ENCODE measurements around the gene ANKRD34C. TPM values are rescaled to one million over a fixed set of nuclear protein-coding genes. Genes with fewer than 3 reads are reported as not detected.

Gene ANKRD34C
- total and polyA plus RNA-seq, 9 of the 15 experiments (the other 6 are each of a cell fraction or from before 2014, with no cell fraction given), result 0.01 TPM; not detected in 8

DNA sequence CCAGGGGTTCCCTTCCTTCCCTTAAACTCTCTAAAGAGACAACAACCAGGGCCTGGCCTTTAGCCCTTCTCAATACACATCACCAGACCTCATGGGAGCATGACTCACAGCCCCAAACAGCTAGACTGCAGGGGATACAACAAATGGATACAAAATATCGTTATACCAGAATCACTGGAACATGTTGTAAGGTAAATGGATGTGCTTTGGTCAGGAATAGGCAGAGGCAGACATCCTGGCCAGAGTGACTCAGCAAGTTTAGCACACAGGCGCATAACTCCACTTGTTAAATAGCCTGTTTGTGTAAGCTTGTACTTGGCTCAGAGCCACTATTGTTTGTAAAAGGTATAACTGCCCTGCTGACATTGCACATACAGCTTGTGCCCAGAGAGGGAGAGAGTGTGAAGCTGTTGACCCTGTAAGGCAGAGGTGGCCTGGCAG lies 46.7 kb downstream of the ANKRD34C start (continued):
- TF ChIP-seq MAFK (IDR thresholded peaks at IDR 0.05; ENCODE audit: low read length) (peak; percentile 76), NFIC (IDR thresholded peaks at IDR 0.05) (peak; percentile 90), ZNF140 (CRISPR knock-in tag; IDR thresholded peaks at IDR 0.05) (no peak), SOX6 (IDR thresholded peaks at IDR 0.05) (peak; percentile 85), ZNF444 (CRISPR knock-in tag; IDR thresholded peaks at IDR 0.05) (no peak), MAFG (tag; conservative IDR thresholded peaks at IDR 0.05) (peak; percentile 92), ZNF586 (CRISPR knock-in tag; conservative IDR thresholded peaks at IDR 0.05) (no peak), DNMT1 (IDR thresholded peaks at IDR 0.05) (no peak), JUND (IDR thresholded peaks at IDR 0.05; ENCODE audit: borderline replicate concordance, low read depth, low read length) (no peak), JUND (tag; IDR thresholded peaks at IDR 0.05; ENCODE audit: borderline replicate concordance, low read depth, low read length) (peak; percentile 20; the same call in 1 of the 3 replicates), RBM34 (IDR thresholded peaks at IDR 0.05; ENCODE audit: borderline replicate concordance, insufficient read depth, low read length) (no peak), ZNF316 (IDR thresholded peaks at IDR 0.05) (peak; percentile 91), MCM3 (IDR thresholded peaks at IDR 0.05) (no peak), RFX7 (CRISPR knock-in tag; IDR thresholded peaks at IDR 0.05) (no peak), BCOR (IDR thresholded peaks at IDR 0.05) (no peak), FOXK1 (CRISPR knock-in tag; IDR thresholded peaks at IDR 0.05; ENCODE audit: borderline replicate concordance) (no peak), C11orf30 (IDR thresholded peaks at IDR 0.05; ENCODE audit: low read depth) (peak; percentile 84), HDAC1 (IDR thresholded peaks at IDR 0.05) (no peak), NR4A1 (CRISPR knock-in tag; IDR thresholded peaks at IDR 0.05) (no peak), NR4A1 (tag; IDR thresholded peaks at IDR 0.05) (no peak), BACH1 (tag; IDR thresholded peaks at IDR 0.05) (peak; percentile 67; the same call in 1 of the 2 replicates)
- TF ChIP-seq, protein P1, sequence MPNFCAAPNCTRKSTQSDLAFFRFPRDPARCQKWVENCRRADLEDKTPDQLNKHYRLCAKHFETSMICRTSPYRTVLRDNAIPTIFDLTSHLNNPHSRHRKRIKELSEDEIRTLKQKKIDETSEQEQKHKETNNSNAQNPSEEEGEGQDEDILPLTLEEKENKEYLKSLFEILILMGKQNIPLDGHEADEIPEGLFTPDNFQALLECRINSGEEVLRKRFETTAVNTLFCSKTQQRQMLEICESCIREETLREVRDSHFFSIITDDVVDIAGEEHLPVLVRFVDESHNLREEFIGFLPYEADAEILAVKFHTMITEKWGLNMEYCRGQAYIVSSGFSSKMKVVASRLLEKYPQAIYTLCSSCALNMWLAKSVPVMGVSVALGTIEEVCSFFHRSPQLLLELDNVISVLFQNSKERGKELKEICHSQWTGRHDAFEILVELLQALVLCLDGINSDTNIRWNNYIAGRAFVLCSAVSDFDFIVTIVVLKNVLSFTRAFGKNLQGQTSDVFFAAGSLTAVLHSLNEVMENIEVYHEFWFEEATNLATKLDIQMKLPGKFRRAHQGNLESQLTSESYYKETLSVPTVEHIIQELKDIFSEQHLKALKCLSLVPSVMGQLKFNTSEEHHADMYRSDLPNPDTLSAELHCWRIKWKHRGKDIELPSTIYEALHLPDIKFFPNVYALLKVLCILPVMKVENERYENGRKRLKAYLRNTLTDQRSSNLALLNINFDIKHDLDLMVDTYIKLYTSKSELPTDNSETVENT (CRISPR knock-in tag; IDR thresholded peaks at IDR 0.05), result no peak
- TF ChIP-seq, protein P2, sequence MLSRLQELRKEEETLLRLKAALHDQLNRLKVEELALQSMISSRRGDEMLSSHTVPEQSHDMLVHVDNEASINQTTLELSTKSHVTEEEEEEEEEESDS (CRISPR knock-in tag; IDR thresholded peaks at IDR 0.05), result no peak
- TF ChIP-seq, protein P3, sequence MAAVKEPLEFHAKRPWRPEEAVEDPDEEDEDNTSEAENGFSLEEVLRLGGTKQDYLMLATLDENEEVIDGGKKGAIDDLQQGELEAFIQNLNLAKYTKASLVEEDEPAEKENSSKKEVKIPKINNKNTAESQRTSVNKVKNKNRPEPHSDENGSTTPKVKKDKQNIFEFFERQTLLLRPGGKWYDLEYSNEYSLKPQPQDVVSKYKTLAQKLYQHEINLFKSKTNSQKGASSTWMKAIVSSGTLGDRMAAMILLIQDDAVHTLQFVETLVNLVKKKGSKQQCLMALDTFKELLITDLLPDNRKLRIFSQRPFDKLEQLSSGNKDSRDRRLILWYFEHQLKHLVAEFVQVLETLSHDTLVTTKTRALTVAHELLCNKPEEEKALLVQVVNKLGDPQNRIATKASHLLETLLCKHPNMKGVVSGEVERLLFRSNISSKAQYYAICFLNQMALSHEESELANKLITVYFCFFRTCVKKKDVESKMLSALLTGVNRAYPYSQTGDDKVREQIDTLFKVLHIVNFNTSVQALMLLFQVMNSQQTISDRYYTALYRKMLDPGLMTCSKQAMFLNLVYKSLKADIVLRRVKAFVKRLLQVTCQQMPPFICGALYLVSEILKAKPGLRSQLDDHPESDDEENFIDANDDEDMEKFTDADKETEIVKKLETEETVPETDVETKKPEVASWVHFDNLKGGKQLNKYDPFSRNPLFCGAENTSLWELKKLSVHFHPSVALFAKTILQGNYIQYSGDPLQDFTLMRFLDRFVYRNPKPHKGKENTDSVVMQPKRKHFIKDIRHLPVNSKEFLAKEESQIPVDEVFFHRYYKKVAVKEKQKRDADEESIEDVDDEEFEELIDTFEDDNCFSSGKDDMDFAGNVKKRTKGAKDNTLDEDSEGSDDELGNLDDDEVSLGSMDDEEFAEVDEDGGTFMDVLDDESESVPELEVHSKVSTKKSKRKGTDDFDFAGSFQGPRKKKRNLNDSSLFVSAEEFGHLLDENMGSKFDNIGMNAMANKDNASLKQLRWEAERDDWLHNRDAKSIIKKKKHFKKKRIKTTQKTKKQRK (IDR thresholded peaks at IDR 0.05; ENCODE audit: borderline replicate concordance, low read depth, low read length), result no peak

Measured in K562 (cell line).